Spleen (tissue), 7 donors: ENCODE measurements around the gene TPPP3.

Source experiments
- CTCF ChIP-seq, 11 experiments: fragments of 200-600 bp in 7 of 11; fragments of 450-650 bp in 4 of 11; sonication (generic) in 4 of 11; IDR thresholded peaks in 8 of 11; conservative IDR thresholded peaks in 3 of 11; 1 replicate in 7 of 11; 2 replicates in 4 of 11; pipeline versions ENCODE4 v1.4.0 to v1.8.0; 2016 to 2021; ENCODE audit warnings: antibody characterized with exemption in 11 of 11, inconsistent platforms in 4 of 11, mild to moderate bottlenecking in 1 of 11
- POLR2A ChIP-seq, 3 donors: fragments of 450-650 bp; IDR thresholded peaks; one replicate each; pipeline ENCODE4 v1.5.1; 2017; ENCODE audit warnings: antibody characterized with exemption in 3 of 3, mild to moderate bottlenecking in 1 of 3
- POLR2AphosphoS5 ChIP-seq, 3 donors: sonication (generic); formaldehyde crosslinking; IDR thresholded peaks; one replicate each; pipeline ENCODE4 v1.5.1; 2017; ENCODE audit warnings: antibody characterized with exemption in 3 of 3
- donor health status: DM: no; HTN: no; CAD: no; lungs with moderate emphysema.
- donor health status: DM: no; HTN: no; CAD: no.
- donor health status: DM: no; HTN: no; CAD: no.

DNA sequence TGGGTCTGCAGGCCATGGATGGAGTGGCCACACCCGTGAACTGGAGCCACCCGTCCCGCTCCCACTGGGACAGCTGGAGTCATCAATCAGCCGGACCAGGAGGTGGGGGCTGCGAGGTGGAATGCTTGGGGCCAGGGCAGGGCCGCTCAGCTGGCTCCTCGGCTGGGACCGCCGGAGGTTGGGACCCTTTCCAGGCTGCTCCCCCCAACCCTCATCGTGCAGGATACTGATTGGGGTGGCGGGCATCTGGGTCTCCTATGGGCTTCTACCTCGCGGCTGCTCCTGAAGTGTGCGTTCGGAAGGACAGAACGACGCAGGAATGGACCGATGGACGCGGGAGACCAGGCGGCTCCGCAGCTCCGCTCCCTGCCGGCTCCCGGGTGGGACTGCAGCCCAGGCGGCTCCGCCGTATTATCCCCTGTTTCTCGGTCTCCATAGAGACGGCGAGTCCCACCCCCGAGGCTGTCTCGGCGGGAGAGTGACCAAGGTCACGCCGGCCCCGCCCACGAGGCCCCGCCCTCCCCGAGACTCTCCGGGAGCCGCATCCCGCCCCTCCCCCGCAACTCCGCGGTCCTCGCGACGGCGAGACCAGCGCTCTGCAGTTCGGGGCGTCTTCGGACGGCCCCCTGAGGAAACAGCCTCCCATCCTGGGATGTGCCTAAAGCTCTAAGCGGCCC lies at the start of gene TPPP3:
- TF ChIP-seq CTCF (IDR thresholded peaks at IDR 0.05 in 8 of 11, conservative IDR thresholded peaks at IDR 0.05 in 3 of 11) (peak; percentile 20 to 81 (median 68)), POLR2A (IDR thresholded peaks at IDR 0.05) (no peak), POLR2AphosphoS5 (IDR thresholded peaks at IDR 0.05) (peak; percentile 16 to 74 (median 73))
